NK-92 (cell line): ENCODE data around the gene CLK2.
A peak's percentile ranks its signal among the peaks of the same experiment; 100 is the strongest.
"Not testable (repeated sequence)": the region's sequence is repeated elsewhere in the genome, so short reads cannot be mapped to it uniquely, and the experiment has no call there.

ENCODE experiments used
- DNase-seq: peaks from one replicate; lab custom pipeline; 2025; ENCODE audit not compliant: unreplicated experiment; lab: John Stamatoyannopoulos, UW

The CLK2 gene

DNA sequence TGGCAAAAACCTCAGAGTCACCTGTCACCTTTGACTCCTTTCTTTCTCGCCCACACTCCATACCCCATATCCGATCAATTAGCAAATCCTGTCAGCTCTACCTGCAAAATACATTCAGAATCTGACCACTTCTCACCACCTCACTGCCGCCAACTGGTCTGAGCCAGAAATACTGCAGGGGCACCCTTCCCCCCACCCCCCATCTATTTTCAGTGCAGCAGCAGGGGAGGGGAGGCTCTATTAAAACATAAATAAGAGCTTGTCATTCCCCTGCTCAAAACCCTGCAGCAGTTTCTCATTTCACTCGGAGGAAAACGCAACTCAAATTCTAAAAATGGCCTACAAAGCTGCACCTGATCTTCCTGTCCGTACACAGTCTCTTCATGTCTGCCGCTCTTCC is 24.1 kb upstream of the CLK2 start:
- no peak for DNase-seq

DNA sequence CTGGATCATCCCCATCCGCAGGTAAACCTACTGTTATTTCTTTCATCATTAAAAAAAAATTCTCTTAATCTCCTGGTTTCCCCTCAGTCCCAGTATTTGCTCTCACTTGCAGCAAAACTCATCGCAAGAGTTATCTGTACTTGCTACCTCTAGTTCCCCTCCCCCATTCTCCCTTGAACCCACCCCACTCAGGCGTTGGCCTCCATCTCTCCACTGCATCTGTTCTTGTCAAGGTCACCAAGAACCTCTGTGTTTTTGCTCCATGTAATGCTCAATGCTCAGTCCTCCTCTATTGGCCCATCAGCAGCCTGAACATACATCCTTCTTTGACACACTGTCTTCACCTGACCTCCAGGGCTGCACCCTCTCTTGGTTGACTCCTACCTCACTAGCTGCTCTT is 23.4 kb upstream of the CLK2 start:
- no peak for DNase-seq

- DNase-seq: no peak
Measured at GRCh38 chr1:155295942-155296267, 22.6 kb upstream of the CLK2 start.

GRCh38 chr1:155295183-155295941 is 22.1 kb upstream of the CLK2 start:
- no peak for DNase-seq

DNA sequence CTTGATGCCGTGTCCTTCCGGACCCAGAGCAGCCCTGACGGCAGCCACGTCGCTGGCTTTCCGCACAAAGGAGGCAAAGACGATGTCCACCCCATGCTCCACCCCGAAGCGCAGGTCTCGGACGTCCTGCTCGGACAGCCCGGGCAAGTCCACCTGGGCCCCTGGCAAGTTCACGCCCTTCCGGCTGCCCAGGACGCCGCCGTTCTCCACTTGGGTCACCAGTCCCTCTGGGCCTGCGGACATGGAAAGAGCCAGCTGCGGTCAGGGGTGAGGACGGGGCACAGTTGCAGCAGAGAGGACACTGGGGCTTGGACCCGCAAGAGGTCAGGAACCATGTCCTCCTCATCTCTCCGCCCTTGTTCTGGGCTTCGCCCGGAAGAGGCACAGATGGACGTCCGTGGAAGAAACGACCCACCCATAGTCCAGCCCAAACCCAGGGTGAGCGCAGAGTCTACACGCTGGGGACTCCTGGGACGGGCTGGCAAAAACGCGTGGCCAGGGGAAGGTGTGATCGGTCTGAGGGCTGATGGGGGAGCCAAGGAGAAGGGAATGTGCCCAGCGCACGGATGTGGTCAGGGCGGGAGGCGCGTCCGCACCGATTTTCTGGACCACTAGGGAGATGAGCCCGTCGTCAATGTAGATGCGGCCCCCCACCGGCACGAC is 21.3 kb upstream of the CLK2 start:
- no peak for DNase-seq

GRCh38 chr1:155293086-155293749 is 19.9 kb upstream of the CLK2 start:
- no peak for DNase-seq

DNA sequence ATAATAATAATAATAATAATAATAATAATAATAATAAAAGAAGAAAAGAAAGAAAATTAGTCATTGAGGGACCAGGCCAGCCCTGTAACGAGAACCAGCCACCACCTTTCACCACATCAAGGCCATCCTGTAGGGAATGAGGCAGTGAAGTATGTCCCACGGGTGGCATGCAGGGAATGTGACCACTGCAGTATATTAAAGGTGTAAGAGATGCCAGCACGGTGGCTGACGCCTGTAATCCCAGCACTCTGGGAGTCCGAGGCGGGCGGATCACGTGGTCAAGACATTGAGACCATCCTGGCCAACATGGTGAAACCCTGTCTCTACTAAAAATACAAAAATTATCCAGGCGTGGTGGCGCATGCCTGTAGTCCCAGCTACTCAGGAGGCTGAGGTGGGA is 17.7 kb upstream of the CLK2 start:
- DNase-seq: not testable (repeated sequence)

- DNase-seq: no peak
Measured at GRCh38 chr1:155287987-155288543, 14.8 kb upstream of the CLK2 start.

DNA sequence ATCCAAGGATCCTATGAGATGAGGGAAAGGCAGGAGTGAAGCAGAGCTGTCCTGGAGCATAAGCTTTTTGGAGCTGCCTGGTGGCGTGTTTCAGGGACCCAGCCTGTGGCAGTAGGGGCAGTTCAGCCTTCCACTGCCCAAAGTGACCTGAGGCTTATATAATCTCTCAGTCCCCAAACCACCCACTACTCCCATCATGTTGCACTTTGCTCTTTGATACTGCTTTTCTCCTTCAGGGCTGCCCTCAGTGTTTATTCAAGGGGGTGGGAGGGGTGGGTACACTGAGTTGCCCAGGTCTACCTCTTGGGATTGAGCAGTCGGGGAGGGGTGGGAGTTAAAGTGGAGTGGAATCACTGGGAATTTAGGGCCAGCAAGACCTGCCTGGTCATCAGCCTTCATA is 13.2 kb upstream of the CLK2 start:
- DNase-seq: no peak

DNA sequence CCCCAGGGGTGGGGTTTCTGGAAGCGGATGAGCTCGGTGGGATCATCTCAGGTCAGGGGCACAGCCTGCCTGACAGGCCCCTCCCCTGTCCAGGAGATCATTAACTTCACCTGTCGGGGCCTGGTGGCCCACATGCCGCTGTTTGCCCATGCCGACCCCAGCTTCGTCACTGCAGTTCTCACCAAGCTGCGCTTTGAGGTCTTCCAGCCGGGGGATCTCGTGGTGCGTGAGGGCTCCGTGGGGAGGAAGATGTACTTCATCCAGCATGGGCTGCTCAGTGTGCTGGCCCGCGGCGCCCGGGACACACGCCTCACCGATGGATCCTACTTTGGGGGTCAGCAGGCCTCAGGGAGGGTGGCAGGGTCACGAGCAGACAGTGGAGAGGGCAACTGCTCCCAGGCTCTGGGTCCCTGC is 12.3 kb upstream of the CLK2 start:
- DNase-seq: no peak

GRCh38 chr1:155285063-155285462 is 11.8 kb upstream of the CLK2 start:
- no peak for DNase-seq

DNA sequence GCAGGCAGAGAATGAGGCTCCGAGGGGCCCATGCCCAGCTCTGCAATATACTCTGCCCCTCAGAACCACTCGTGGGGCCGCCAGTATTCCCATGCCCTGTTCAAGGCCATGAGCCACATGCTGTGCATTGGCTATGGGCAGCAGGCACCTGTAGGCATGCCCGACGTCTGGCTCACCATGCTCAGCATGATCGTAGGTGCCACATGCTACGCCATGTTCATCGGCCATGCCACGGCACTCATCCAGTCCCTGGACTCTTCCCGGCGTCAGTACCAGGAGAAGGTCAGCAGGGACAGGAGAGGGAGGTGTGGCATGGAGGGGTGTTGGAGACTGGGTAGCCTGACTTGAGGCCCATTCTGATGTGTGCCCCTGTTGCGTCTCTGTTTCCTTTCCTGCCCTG is 11.2 kb upstream of the CLK2 start:
- DNase-seq: no peak

DNA sequence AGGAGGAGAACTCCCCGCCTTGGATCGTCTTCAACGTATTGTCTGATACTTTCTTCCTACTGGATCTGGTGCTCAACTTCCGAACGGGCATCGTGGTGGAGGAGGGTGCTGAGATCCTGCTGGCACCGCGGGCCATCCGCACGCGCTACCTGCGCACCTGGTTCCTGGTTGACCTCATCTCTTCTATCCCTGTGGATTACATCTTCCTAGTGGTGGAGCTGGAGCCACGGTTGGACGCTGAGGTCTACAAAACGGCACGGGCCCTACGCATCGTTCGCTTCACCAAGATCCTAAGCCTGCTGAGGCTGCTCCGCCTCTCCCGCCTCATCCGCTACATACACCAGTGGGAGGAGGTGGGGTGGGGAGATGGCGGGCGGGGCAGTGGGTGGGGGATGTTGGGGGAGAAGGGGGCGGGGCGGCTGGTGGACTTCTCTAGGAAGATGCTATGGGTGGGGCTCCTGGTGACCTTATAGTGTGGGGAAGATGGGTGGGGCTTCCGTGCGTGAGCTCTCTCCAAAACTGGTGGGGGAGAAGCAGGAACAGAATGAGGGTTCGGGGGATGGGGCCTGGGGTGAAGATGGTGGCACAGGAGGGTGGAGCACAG is 9.3 kb upstream of the CLK2 start:
- no peak for DNase-seq

- DNase-seq: no peak
Measured at GRCh38 chr1:155279268-155279667, 6.0 kb upstream of the CLK2 start.

GRCh38 chr1:155278689-155279160 is 5.4 kb upstream of the CLK2 start:
- DNase-seq: no peak

DNA sequence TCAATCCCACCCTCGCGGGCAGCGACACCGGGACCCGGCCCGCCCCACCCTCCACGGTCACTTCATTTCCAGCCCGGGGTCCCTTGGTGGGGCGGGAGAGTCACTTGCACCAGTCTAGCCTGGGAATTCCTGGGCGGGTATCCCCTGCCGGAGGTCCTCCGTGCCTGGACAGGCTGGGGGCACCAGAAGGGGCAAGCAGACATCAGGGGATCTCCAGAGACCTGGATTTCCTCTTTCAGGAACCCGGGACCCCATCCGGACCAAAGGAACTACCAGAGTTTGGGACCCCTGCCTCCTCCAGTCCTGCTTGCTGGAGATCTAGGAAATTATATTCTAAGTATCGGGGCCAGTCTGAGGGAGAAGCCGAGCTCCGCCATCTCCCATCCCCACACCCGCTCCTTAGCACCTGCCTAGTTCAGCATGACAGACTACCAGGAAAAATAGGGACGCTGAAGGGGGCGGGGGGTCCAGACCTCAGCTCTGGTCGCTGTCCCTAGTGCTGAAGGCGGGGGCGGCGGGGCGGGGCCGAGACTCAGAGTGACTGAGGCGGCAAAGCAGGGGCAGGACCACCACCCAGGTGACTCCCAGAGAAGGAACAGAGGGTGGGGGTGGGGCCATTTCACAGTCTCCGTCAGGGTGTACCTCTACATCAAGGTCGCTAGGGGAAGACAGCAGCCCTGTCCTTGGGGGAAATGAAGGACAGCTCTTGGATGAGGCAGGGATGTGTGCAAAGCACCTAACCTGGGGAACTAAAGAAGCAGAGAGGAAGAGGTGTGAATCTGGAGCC is 4.8 kb upstream of the CLK2 start:
- peak; percentile 29 for DNase-seq

- peak; percentile 19 for DNase-seq
Measured at GRCh38 chr1:155277070-155277901, 4.0 kb upstream of the CLK2 start, which contains the start of gene HCN3. Gene HCN3, plus strand, starts transcription at chr1:155277463. Its CDS starts 128 bp downstream, at chr1:155277591.

- DNase-seq: no peak
Measured at GRCh38 chr1:155272466-155273342, 600 bp downstream of the CLK2 start.

GRCh38 chr1:155269381-155269780 is 3.9 kb downstream of the CLK2 start:
- DNase-seq: no peak
